ENCODE results near the gene EPS8L3. TPM values are rescaled to one million over a fixed set of nuclear protein-coding genes. Genes with fewer than 3 reads are reported as not detected.

EPS8L3 gene
- total and polyA plus RNA-seq, 2 of the 8 experiments (the other 6 are each of a cell fraction or from before 2014, with no cell fraction given), result not detected

DNA sequence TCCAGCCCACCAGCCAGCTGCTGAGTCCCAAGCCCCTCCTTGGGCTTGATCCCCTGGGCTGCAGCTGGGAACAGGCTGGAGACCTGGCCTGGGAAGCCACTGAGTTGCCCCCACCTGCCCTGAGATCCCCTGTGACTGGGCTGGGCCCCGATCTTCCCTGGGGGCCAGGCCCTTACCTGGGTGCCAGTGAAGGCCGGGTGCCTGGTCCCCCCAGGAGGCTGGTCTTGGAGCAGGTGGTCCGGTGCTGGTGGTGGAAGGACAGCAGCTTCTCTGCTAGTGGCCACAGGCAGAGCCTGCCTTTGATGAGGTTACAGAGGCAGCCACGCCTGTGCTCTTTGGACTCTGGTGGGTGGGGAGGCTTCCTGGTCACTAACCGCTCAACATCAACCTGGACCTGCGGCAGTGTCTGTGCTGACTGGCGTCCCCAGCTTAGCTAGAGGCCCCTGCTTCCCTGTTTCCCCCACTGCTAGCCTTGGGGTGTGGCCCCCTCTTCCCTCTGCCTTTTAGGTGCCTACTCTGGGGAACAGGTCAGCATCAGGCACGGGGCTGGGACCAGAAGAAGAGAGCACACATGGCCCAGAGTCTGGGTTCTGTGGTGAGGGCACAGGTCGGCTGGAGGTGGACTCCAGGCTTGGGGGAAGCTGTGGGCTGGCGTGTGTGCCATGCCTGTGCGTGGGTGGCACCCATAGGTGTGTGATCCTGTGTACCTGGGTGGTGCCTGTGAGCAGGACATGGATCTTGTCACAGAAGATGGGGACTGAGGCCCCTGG is at the start of gene EPS8L3 (continued):
- TF ChIP-seq, protein P1, sequence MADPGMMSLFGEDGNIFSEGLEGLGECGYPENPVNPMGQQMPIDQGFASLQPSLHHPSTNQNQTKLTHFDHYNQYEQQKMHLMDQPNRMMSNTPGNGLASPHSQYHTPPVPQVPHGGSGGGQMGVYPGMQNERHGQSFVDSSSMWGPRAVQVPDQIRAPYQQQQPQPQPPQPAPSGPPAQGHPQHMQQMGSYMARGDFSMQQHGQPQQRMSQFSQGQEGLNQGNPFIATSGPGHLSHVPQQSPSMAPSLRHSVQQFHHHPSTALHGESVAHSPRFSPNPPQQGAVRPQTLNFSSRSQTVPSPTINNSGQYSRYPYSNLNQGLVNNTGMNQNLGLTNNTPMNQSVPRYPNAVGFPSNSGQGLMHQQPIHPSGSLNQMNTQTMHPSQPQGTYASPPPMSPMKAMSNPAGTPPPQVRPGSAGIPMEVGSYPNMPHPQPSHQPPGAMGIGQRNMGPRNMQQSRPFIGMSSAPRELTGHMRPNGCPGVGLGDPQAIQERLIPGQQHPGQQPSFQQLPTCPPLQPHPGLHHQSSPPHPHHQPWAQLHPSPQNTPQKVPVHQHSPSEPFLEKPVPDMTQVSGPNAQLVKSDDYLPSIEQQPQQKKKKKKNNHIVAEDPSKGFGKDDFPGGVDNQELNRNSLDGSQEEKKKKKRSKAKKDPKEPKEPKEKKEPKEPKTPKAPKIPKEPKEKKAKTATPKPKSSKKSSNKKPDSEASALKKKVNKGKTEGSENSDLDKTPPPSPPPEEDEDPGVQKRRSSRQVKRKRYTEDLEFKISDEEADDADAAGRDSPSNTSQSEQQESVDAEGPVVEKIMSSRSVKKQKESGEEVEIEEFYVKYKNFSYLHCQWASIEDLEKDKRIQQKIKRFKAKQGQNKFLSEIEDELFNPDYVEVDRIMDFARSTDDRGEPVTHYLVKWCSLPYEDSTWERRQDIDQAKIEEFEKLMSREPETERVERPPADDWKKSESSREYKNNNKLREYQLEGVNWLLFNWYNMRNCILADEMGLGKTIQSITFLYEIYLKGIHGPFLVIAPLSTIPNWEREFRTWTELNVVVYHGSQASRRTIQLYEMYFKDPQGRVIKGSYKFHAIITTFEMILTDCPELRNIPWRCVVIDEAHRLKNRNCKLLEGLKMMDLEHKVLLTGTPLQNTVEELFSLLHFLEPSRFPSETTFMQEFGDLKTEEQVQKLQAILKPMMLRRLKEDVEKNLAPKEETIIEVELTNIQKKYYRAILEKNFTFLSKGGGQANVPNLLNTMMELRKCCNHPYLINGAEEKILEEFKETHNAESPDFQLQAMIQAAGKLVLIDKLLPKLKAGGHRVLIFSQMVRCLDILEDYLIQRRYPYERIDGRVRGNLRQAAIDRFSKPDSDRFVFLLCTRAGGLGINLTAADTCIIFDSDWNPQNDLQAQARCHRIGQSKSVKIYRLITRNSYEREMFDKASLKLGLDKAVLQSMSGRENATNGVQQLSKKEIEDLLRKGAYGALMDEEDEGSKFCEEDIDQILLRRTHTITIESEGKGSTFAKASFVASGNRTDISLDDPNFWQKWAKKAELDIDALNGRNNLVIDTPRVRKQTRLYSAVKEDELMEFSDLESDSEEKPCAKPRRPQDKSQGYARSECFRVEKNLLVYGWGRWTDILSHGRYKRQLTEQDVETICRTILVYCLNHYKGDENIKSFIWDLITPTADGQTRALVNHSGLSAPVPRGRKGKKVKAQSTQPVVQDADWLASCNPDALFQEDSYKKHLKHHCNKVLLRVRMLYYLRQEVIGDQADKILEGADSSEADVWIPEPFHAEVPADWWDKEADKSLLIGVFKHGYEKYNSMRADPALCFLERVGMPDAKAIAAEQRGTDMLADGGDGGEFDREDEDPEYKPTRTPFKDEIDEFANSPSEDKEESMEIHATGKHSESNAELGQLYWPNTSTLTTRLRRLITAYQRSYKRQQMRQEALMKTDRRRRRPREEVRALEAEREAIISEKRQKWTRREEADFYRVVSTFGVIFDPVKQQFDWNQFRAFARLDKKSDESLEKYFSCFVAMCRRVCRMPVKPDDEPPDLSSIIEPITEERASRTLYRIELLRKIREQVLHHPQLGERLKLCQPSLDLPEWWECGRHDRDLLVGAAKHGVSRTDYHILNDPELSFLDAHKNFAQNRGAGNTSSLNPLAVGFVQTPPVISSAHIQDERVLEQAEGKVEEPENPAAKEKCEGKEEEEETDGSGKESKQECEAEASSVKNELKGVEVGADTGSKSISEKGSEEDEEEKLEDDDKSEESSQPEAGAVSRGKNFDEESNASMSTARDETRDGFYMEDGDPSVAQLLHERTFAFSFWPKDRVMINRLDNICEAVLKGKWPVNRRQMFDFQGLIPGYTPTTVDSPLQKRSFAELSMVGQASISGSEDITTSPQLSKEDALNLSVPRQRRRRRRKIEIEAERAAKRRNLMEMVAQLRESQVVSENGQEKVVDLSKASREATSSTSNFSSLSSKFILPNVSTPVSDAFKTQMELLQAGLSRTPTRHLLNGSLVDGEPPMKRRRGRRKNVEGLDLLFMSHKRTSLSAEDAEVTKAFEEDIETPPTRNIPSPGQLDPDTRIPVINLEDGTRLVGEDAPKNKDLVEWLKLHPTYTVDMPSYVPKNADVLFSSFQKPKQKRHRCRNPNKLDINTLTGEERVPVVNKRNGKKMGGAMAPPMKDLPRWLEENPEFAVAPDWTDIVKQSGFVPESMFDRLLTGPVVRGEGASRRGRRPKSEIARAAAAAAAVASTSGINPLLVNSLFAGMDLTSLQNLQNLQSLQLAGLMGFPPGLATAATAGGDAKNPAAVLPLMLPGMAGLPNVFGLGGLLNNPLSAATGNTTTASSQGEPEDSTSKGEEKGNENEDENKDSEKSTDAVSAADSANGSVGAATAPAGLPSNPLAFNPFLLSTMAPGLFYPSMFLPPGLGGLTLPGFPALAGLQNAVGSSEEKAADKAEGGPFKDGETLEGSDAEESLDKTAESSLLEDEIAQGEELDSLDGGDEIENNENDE (IDR thresholded peaks at IDR 0.05; ENCODE audit: insufficient replicate concordance, low read length), result no peak
- TF ChIP-seq TBP (IDR thresholded peaks at IDR 0.05; ENCODE audit: low read depth, low read length) (no peak), SIX5 (IDR thresholded peaks at IDR 0.05; ENCODE audit: low read depth, low read length) (no peak), YY1 (IDR thresholded peaks at IDR 0.05; ENCODE audit: low read depth, low read length) (no peak), POU5F1 (IDR thresholded peaks at IDR 0.05; ENCODE audit: low read depth, low read length) (no peak), SUZ12 (IDR thresholded peaks at IDR 0.05; ENCODE audit: low read length) (no peak), PHF8 (conservative IDR thresholded peaks at IDR 0.05; ENCODE audit: low read depth, low read length) (no peak), KDM4A (IDR thresholded peaks at IDR 0.05; ENCODE audit: low read depth, low read length, severe bottlenecking) (no peak), CEBPB (IDR thresholded peaks at IDR 0.05; ENCODE audit: low read depth, low read length) (no peak), NRF1 (IDR thresholded peaks at IDR 0.05; ENCODE audit: low read depth, low read length) (no peak), JUN (IDR thresholded peaks at IDR 0.05; ENCODE audit: low read depth, low read length) (no peak)

Measured in H1 (cell line).